ENCODE results near the gene ATP6V1G3. TPM values are rescaled to one million over a fixed set of nuclear protein-coding genes. Genes with fewer than 3 reads are reported as not detected.
"Not testable (repeated sequence)": the region's sequence is repeated elsewhere in the genome, so short reads cannot be mapped to it uniquely, and the experiment has no call there.

Gene ATP6V1G3
- total RNA-seq, 1 donor from 2014 or later = not detected

DNA sequence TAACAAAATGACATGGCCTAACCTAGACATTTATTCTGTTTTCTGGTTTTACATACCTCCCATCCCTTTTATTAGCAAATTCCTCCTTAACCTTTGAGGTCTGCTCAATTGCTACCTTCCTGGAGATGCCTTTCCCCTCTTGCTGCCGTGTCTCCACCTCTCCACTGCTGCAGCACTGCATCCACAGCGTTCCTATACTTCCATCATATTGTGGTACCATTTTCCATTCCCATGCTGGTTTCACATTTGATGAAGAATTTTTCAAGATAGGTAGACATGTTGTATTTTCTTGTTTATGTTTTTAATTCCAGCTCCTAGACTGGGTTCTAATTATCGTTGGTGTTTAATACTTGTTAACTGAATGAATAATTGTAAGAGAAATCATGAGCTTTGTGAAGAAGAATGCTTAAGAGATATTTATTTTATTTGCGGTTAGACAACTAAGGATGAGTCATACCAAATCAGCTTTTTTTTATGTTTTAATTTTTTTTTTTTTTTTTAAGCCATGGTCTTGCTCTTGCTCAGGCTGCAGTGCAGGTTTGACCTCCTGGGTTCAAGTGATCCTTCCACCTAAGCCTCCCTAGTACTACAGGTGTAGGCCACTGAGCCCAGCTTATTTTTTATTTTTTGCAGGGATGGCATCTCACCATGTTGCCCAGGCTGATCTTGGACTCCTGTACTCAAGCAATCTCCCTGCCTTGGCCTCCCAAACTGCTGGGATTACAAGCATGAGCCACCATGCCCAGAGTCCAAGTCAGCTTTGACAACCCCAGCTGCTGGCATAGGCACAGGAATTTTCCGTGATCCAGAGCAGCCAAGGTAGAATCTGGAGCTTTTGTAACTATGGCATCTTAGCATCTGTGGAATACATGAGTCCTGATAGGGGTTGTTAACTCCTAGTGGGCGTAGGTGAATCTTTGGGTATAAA is 44.0 kb downstream of the ATP6V1G3 start:
- ATAC-seq = no peak

DNA sequence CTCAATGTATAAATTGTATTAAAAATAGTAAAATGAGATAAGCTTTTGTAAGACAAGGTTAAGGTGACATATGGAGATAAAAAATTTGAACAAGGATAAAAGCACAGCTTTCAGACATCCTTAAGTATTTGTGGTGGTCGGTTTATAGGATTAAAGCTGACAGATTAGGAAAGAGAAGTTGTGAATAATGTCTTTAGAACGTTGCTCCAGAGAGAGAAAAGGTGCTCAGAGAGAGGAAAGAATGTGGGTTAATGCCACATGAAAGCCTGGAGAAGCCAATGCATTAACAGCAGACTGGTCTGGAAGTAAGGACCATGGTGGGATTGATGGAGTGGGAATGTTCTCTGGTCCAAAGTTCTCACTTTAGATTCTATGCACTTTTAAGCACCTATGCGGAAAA is 44.8 kb downstream of the ATP6V1G3 start:
- ATAC-seq = no peak

DNA sequence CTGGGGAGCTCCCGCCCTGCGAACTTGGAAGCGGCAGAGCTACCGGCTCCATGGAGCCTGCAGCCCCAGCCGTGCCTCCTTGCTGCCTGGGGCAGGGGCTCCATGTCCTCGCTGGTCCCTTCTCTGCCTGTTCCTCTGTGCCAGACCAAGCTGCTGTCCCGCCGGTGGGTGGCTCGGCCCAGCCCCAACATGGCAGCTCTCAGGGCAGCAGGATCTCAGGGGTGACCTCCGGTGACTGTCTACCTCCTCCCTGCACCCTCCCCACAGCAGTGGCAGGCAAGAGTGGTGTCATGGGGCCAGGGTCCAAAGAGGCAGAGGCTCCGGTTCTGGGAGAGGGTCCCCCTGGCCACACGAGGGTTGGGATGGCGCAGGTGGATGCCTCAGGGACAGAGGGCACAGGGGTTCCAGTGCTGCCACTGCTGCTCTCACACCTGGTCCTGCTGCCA is 45.8 kb downstream of the ATP6V1G3 start:
- ATAC-seq = no peak

DNA sequence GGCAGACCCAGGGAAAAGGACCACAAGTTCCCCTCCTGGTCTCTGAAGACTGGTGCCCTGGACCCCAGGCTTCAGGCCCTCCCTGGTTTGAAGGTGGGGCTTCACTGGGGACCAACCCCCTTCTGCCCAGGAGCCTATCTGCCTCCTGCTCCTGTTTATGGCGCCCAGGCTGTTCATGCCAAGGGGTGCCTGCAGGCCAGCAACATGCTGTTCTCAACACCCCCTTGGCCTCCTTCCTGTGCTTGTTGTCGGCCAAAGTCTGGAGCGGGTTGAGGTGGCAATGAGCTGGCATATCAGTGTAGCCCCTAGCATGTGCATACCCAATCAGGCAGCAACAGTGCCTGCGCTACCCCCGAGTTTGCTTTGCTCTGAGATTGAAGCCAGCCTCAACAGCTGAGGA is 46.3 kb downstream of the ATP6V1G3 start:
- no peak for ATAC-seq

DNA sequence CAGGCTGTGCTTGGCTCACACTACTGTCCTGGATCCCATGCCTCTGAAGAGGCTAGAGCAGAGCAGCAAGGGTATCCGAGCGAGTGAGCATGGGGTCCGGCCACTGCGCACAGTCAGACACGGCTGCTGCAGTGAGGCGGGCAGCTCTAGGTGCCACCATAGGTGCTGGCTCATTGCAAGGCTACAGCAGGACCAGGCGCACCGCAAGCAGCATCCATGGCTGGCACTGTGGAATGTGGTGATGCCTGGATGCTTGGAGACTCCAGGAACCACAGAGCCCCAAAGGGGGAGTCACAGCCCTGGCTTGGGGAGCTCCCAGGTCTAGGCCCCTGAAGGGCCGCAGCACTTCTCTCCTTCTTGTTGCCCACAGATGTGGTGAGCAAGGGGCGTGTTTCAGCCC is 47.2 kb downstream of the ATP6V1G3 start:
- ATAC-seq = no peak

DNA sequence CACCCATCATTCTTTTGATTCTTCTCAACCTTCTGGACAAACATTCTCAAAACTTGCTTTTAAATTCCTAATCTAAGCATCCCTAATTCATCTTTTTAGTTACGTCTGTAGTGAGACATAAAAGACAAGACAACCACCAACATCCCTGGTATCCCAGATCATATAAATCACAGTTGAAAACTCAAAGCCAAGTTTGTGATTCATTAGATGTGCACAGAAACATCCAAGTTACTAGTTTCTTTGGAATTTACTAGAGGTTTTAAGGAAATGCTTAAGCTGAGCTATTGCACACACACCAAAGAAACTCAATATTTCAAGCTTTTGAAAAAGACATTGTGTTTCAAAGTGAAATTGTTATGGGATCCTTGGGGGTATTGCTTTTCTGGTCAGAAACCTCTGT is 47.6 kb downstream of the ATP6V1G3 start:
- ATAC-seq = no peak

DNA sequence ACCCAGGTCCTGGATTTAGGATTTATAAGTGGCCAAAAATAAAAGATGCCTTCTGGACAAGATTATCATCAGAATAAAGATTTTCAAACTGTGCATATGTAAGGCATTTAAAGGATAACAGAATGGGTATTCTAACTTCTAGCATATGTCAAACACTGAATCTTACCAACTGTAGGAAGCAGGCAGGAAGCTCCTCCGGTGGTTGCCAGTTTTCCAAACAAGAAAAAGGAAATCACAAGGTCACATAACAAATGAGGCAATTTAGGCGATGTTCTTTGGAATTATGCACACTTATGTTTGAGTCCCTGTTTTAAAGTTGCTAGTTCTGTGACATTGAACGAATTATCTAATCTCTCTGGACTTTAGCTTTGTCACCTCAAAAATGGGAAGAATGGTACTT is 48.9 kb downstream of the ATP6V1G3 start:
- ATAC-seq = no peak

DNA sequence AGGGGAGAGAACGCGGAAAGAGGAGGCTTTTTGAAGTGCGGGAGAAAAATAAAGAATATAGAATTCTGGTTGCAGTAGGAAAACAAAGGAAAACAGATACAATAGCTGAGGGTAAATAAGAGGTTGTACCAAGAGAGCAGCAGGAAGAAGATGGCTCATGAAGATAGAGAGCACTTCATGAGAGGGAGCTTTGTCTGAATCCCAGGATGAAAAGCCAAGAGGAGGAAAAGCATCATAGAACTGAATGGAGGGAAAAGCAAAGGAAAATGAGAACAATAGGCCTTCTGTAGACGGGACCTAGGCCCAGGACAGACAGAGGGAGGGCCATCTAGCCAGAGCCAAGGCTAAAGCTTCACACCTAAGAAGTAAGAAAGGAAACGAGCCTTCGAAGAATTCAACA is 49.5 kb downstream of the ATP6V1G3 start:
- no peak for ATAC-seq

DNA sequence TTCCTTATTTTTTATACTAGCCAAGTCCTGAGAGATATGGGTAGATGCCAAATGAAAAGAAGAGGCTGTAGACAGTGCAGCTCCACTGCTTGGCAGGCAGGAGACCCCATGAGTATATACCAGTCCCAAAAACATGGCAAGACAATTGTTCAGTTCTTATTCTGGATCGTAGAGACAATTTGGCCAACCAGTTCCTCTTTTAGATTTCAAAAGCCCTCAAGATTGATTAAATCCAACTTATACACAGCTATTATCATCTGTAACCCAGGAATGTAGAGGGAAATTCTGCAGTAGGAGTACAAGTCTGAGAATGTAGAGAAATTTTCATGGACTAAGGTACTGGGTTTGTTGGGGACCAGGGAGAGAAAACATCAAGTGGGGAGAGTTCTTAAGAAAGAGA is 50.3 kb downstream of the ATP6V1G3 start:
- ATAC-seq = no peak

DNA sequence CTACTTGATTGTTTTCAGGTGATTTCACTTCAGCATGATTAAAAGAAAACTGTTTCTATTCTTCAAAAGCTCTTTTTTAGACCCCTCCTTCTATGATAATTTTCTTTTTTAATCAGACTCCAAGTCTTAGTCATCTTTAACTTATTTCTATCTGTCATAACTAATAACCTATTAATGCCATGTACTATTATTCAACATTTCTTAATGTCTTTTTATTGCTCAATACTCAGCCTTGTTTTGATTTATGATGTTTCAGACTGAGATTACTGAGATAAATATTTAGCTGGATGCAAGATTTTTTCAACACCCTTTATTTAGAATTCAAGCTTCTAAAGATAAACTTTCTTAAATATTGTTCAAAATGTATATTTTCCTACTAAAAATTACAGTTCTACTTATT is 53.6 kb downstream of the ATP6V1G3 start:
- no peak for ATAC-seq

DNA sequence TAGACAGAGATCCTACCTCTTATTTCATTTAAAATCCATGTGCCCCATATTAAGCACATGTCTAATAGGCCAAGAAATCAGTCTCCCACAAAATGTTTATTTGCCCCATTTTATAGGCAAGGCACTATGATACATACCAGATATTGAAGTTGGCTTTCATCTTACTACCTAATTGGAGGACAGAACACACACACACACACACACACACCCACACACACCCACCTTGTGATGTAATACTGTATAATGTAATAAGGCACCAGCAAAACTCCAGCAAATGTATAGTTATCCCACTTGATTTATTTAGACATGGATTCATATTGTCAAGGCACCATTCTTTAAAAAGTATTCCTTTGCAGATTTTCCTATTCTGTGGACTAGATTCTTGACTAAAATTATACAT is 56.8 kb downstream of the ATP6V1G3 start:
- ATAC-seq = no peak

DNA sequence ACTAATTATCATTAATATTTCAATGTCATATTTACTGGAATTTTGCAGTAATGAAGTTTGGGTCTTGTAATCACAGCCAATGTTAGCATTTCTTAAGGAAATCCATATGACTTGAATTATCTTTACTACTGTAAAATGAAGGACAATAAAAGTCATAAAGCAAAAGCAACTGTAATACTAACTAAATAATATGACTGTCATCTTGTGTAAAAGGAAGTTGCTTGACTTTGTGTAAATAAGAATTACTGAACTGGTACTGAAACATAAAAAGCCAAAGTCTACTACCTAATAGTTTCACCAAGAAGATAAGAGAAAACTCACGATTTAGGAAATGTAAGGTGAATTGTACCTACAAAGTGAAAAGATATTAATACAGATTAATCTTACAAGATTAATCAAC is 57.5 kb downstream of the ATP6V1G3 start:
- no peak for ATAC-seq

DNA sequence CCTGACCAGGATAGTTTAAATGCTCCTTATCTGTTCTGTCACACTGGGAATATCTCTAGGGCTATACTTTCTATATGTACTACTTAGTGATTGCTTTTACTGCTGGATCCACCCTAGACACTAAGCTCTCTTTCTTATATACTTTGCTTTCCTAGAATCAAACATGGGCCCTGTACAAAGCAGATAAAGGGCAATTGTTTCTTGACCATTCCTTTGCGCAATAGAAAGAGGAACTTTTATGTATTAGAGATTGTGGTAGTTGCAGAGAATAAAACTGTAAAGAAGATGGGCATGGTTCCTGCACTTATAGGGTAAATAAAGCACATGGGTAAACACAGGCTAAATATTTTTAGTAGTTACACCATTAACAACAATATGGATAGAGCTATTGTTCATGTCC is 58.8 kb downstream of the ATP6V1G3 start:
- no peak for ATAC-seq

DNA sequence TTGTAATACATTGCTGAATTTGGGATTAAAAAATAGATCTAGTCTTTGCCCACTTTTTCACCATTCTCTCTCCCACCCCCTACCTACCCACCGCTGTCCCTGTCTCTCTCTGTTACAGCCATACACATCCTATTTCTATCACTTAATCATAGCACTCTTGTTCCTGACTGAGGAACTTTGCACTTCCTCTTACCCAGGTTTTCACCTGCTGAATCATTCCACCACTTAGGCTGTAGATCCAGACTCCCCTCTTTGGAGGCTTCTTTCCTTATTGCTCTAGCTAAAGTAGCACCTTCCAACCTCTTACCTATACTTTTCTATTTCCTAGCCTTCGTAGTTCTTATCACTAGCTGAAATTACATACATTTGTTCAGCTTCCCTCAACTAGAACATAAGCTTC is 59.6 kb downstream of the ATP6V1G3 start:
- no peak for ATAC-seq

DNA sequence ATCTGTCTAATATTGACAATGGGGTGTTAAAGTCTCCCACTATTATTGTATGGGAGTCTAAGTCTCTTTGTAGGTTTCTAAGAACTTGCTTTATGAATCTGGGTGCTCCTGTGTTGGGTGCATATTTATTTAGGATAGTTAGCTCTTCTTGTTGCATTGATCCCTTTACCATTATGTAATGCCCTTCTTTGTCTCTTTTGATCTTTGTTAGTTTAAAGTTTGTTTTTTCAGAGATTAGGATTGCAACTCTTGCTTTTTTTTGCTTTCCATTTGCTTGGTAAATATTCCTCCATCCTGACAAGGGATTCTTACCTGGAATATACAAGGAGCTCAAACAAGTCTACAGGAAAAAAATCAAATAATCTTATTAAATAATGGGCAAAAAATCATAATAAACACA is 63.1 kb downstream of the ATP6V1G3 start:
- ATAC-seq = not testable (repeated sequence)

Other genes starting within 250 kb of the ATP6V1G3 start
- gene PTPRC, start 98.4 kb upstream of the ATP6V1G3 start, total RNA-seq = 3.5 TPM